IMR-90 (cell line): ENCODE results near the gene IFIH1. TPM values are rescaled to one million over a fixed set of nuclear protein-coding genes. Genes with fewer than 3 reads are reported as not detected.

Source experiments
- ATAC-seq: fragments of 200-7000 bp; cut with Tn5 transposase; 2 replicates; pipeline ENCODE4 v1.9.1; 2020; ENCODE audit warnings: low read depth, mild to moderate bottlenecking, moderate library complexity
- BruUV-seq: library from RNA; stranded (reverse); fragments of 400-500 nt; replicated peaks from 2 replicates; lab custom pipeline; 2021; lab: Mats Ljungman, UMichigan
- CTCF ChIA-PET: fragments of 300-600 bp; formaldehyde crosslinking; extraction: SDS; loops from one replicate; lab custom pipeline; 2021; ENCODE audit warnings: antibody characterized with exemption; lab: Yijun Ruan, JAX
- POLR2A ChIA-PET: fragments of 300-600 bp; sonication (Branson Sonifier 250); formaldehyde crosslinking; loops from one replicate; lab custom pipeline; 2022; ENCODE audit warnings: antibody characterized with exemption; ENCODE audit not compliant: unreplicated experiment; lab: Charles Lee
- DNase-seq: peaks from one replicate; pipeline ENCODE4 v3.0.0; 2013
- H2AFZ ChIP-seq: replicated peaks from 2 replicates; pipeline ENCODE3; 2013; ENCODE audit warnings: low read length, mild to moderate bottlenecking; ENCODE audit not compliant: poor library complexity
- H2AK5ac ChIP-seq: 2 replicates; pipeline ENCODE4 v1.6.1; 2013; ENCODE audit warnings: low read depth, low read length, inconsistent platforms
- H2AK9ac ChIP-seq: replicated peaks from 2 replicates; pipeline ENCODE3; 2013; ENCODE audit warnings: mild to moderate bottlenecking, low read depth, low read length, moderate library complexity; ENCODE audit not compliant: poor library complexity
- H2BK120ac ChIP-seq: 2 replicates; pipeline ENCODE4 v1.6.1; 2013; ENCODE audit warnings: low read depth, low read length, inconsistent platforms
- H2BK15ac ChIP-seq: 3 replicates; pipeline ENCODE4 v1.6.1; 2013; ENCODE audit warnings: low read depth, low read length, inconsistent platforms
- H2BK20ac ChIP-seq: 2 replicates; pipeline ENCODE4 v1.6.1; 2013; ENCODE audit warnings: low read depth, mild to moderate bottlenecking, inconsistent platforms, low read length, moderate library complexity
- H2BK5ac ChIP-seq: 2 replicates; pipeline ENCODE4 v1.6.1; 2013; ENCODE audit warnings: mild to moderate bottlenecking, low read depth, low read length, inconsistent platforms; ENCODE audit not compliant: poor library complexity, severe bottlenecking
- H3K14ac ChIP-seq: replicated peaks from 2 replicates; pipeline ENCODE4 v1.6.1; 2013; ENCODE audit warnings: low read depth, low read length, inconsistent platforms
- H3K18ac ChIP-seq: 2 replicates; pipeline ENCODE4 v1.6.1; 2013; ENCODE audit warnings: low read depth, low read length, control low read depth
- H3K23ac ChIP-seq: 2 replicates; pipeline ENCODE4 v1.6.1; 2013; ENCODE audit warnings: low read depth, low read length, inconsistent platforms
- H3K27ac ChIP-seq: 2 replicates; pipeline ENCODE4 v1.5.1; 2013; ENCODE audit warnings: mild to moderate bottlenecking, control low read depth, low read length; ENCODE audit not compliant: insufficient read depth
- H3K27me3 ChIP-seq: 2 replicates; pipeline ENCODE4 v1.6.1; 2013; ENCODE audit warnings: low read length; ENCODE audit not compliant: control insufficient read depth, insufficient read depth
- H3K36me3 ChIP-seq: 2 replicates; pipeline ENCODE4 v1.6.1; 2013; ENCODE audit warnings: low read length, mixed read lengths; ENCODE audit not compliant: control insufficient read depth, insufficient read depth
- H3K4ac ChIP-seq: 2 replicates; pipeline ENCODE4 v1.6.1; 2013; ENCODE audit warnings: low read depth, low read length, inconsistent platforms
- H3K4me1 ChIP-seq: 2 replicates; pipeline ENCODE4 v1.6.1; 2013; ENCODE audit warnings: low read length, mixed read lengths; ENCODE audit not compliant: control insufficient read depth, insufficient read depth
- H3K4me2 ChIP-seq: 2 replicates; pipeline ENCODE4 v1.6.1; 2013; ENCODE audit warnings: low read depth, mild to moderate bottlenecking, control low read depth, low read length, moderate library complexity
- H3K4me3 ChIP-seq: 2 replicates; pipeline ENCODE4 v1.5.1; 2013; ENCODE audit warnings: low read depth, mild to moderate bottlenecking, control low read depth, low read length, moderate library complexity; ENCODE audit not compliant: insufficient read depth
- H3K56ac ChIP-seq: 2 replicates; pipeline ENCODE4 v1.6.1; 2013; ENCODE audit warnings: low read length, inconsistent platforms; ENCODE audit not compliant: insufficient read depth; ENCODE audit errors: extremely low read depth
- H3K79me1 ChIP-seq, 2 experiments: 2 replicates each; pipeline ENCODE4 v1.6.1; 2013; ENCODE audit warnings: low read length in 2 of 2, inconsistent platforms in 1 of 2, low read depth in 1 of 2
- H3K9ac ChIP-seq: 2 replicates; pipeline ENCODE4 v1.6.1; 2013; ENCODE audit warnings: low read depth, low read length, control low read depth
- H3K9me1 ChIP-seq: 2 replicates; pipeline ENCODE4 v1.6.1; 2013; ENCODE audit warnings: low read length, inconsistent platforms; ENCODE audit not compliant: insufficient read depth
- H3K9me3 ChIP-seq: 2 replicates; pipeline ENCODE4 v1.6.1; 2013; ENCODE audit warnings: low read length; ENCODE audit not compliant: control insufficient read depth, insufficient read depth
- H4K20me1 ChIP-seq: 2 replicates; pipeline ENCODE4 v1.6.1; 2013; ENCODE audit warnings: low read length, inconsistent platforms; ENCODE audit not compliant: insufficient read depth
- H4K5ac ChIP-seq: 2 replicates; pipeline ENCODE4 v1.6.1; 2013; ENCODE audit warnings: mild to moderate bottlenecking, low read depth, low read length, control low read depth
- H4K8ac ChIP-seq, 2 experiments: 2 replicates each; pipeline ENCODE4 v1.6.1; 2013; ENCODE audit warnings: low read depth in 2 of 2, low read length in 2 of 2, control low read depth in 1 of 2, inconsistent platforms in 1 of 2
- H4K91ac ChIP-seq: 2 replicates; pipeline ENCODE4 v1.6.1; 2013; ENCODE audit warnings: low read depth, low read length, inconsistent platforms; ENCODE audit not compliant: insufficient read depth
- FOS ChIP-seq: fragments of 150-350 bp; IDR thresholded peaks from 2 replicates; pipeline ENCODE4 v1.6.1; 2016; ENCODE audit warnings: low read depth, low read length
- POLR2A ChIP-seq: IDR thresholded peaks from 2 replicates; pipeline ENCODE4 v1.6.1; 2012; ENCODE audit warnings: mild to moderate bottlenecking, low read depth, low read length
- RAD21 ChIP-seq: IDR thresholded peaks from 2 replicates; pipeline ENCODE4 v1.6.1; 2012; ENCODE audit warnings: low read length, improper control_type of control experiment
- SMC3 ChIP-seq: fragments of 150-350 bp; IDR thresholded peaks from 2 replicates; pipeline ENCODE4 v1.6.1; 2016; ENCODE audit warnings: low read depth, mild to moderate bottlenecking, antibody characterized with exemption, low read length, moderate library complexity
- USF2 ChIP-seq: fragments of 150-350 bp; IDR thresholded peaks from 2 replicates; pipeline ENCODE4 v1.6.1; 2017; ENCODE audit warnings: mild to moderate bottlenecking, antibody characterized with exemption, low read length, low read depth
- WGBS, 2 experiments: methylation state at CpG; one replicate each; pipeline versions ENCODE4 v1.1.5 to v1.1.7; 2013; ENCODE audit warnings: missing lambda C conversion rate in 2 of 2; ENCODE audit not compliant: insufficient read length in 1 of 2; ENCODE audit errors: extremely low coverage in 2 of 2; 5-methylcytosine and 5-hydroxymethylcytosine counted together
- dilution Hi-C: fragments of 300-500 bp; cut with HindIII; formaldehyde crosslinking; loops from one replicate; pipeline ENCODE4 v1.14.3; 2018; ENCODE audit warnings: low sequenced_read_pairs; ENCODE audit not compliant: unreplicated experiment
- in situ Hi-C: fragments of 300-500 bp; cut with MboI; formaldehyde crosslinking; loops from 3 replicates; pipeline ENCODE4 v1.14.3; 2019; ENCODE audit warnings: low sequenced_read_pairs, inconsistent platforms, mixed read lengths
- intact Hi-C: fragments of 100-400 bp; cut with micrococcal nuclease; formaldehyde crosslinking; loops from 2 replicates; pipeline ENCODE4 v1.10.0; 2022
- polyA plus RNA-seq, 3 experiments: library from polyadenylated mRNA; depleted of rRNA; stranded (reverse); fragments of >200 nt; gene quantifications; 2 replicates each; pipeline ENCODE4 v1.2.3, GENCODE V29; 2012; ENCODE audit warnings: low replicate concordance in 1 of 3
- total RNA-seq: library from RNA; depleted of rRNA; stranded (reverse); fragments of >200 nt; gene quantifications from 2 replicates; pipeline ENCODE4 v1.2.3, GENCODE V29; 2012
- TF ChIP-seq, protein P1 (sequence below): conservative IDR thresholded peaks from 2 replicates; pipeline ENCODE4 v1.5.1; 2012; ENCODE audit warnings: mild to moderate bottlenecking, low read depth, low read length, improper control_type of control experiment

The IFIH1 gene
- total and polyA plus RNA-seq, 2 of the 4 experiments (the other 2 are of a cell fraction): 1.3 to 1.4 TPM

- no peak overlapping the region for H2BK120ac ChIP-seq
- H4K91ac ChIP-seq: no peak overlapping the region
- H3K56ac ChIP-seq: no peak overlapping the region
- no peaks in the 10 kb centered on the region for H3K9me3 ChIP-seq
- H3K4me1 ChIP-seq: no peaks in the 10 kb centered on the region
- no peak overlapping the region for H3K4me3 ChIP-seq
- 63% methylated on average over 4 of the region's 5 CpGs; no CpG with 5 or more reads in 1 of the 2 experiments for WGBS, 2 experiments
- H3K27me3 ChIP-seq: no peaks in the 10 kb centered on the region
- POLR2A ChIA-PET: no interaction called here
- H3K9ac ChIP-seq: no peak overlapping the region
- no peaks in the 10 kb centered on the region for H3K79me1 ChIP-seq
- H2AFZ ChIP-seq: no peak overlapping the region
- dilution Hi-C loops (no loop called here), intact Hi-C loops (loop anchor here (1.0 to 5.0 kb wide), 3 partner anchors 77 to 226 kb away; partner anchors contain the start of gene DPP4), in situ Hi-C loops (loop anchor here (5.0 kb wide), 2 partner anchors 81 to 146 kb away; partner anchors contain the start of gene GCG)
- TF ChIP-seq FOS (no peak), USF2 (no peak), SMC3 (peak; percentile 95), POLR2A (0 out of 2 replicates have a peak, but pooled peaks have one; percentile 37), RAD21 (peak; percentile 91)
- TF ChIP-seq, protein P1, sequence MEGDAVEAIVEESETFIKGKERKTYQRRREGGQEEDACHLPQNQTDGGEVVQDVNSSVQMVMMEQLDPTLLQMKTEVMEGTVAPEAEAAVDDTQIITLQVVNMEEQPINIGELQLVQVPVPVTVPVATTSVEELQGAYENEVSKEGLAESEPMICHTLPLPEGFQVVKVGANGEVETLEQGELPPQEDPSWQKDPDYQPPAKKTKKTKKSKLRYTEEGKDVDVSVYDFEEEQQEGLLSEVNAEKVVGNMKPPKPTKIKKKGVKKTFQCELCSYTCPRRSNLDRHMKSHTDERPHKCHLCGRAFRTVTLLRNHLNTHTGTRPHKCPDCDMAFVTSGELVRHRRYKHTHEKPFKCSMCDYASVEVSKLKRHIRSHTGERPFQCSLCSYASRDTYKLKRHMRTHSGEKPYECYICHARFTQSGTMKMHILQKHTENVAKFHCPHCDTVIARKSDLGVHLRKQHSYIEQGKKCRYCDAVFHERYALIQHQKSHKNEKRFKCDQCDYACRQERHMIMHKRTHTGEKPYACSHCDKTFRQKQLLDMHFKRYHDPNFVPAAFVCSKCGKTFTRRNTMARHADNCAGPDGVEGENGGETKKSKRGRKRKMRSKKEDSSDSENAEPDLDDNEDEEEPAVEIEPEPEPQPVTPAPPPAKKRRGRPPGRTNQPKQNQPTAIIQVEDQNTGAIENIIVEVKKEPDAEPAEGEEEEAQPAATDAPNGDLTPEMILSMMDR: peak; percentile 93
- no peak overlapping the region for H3K14ac ChIP-seq
- no peak overlapping the region for H3K4ac ChIP-seq
- ATAC-seq (peak; percentile 60), DNase-seq (peak; percentile 81)
- 0 out of 2 replicates have a peak, but pooled peaks cover 2% of the 10 kb centered on the region for H3K9me1 ChIP-seq
- CTCF ChIA-PET: interaction anchor here (0.6 to 1.9 kb wide), 18 partner anchors 8 to 710 kb away, joined by 3 to 25 read pairs (median 4); partner anchors contain the start of gene FAP
- H3K18ac ChIP-seq: no peak overlapping the region
- no peak overlapping the region for H2BK20ac ChIP-seq
- H3K36me3 ChIP-seq: no peaks in the 10 kb centered on the region
- peak overlapping the region; percentile 44; the same call in 1 of the 2 replicates for H2AK5ac ChIP-seq
- no peak overlapping the region for H4K8ac ChIP-seq
- no peak overlapping the region for H2BK5ac ChIP-seq
- no peak overlapping the region for H2BK15ac ChIP-seq
- H4K5ac ChIP-seq: no peak overlapping the region
- no peak overlapping the region for H2AK9ac ChIP-seq
- no peak overlapping the region for H3K27ac ChIP-seq
- no TSS peak for BruUV-seq
- H3K23ac ChIP-seq: no peak overlapping the region
- H3K4me2 ChIP-seq: no peak overlapping the region
- no peaks in the 10 kb centered on the region for H4K20me1 ChIP-seq
These were observed 20.4 kb downstream of the IFIH1 start for GRCh38 chr2:162297925-162298552.
